NCI-H2227 treated with DMSO at 0.1 percent for 48 hours (cell line): ENCODE data around the gene ARID3B.
"Not testable (repeated sequence)": the region's sequence is repeated elsewhere in the genome, so short reads cannot be mapped to it uniquely, and the experiment has no call there.

ENCODE experiments used
- DNase-seq: peaks from one replicate; lab custom pipeline; 2025; lab: John Stamatoyannopoulos, UW

ARID3B gene

GRCh38 chr15:74621546-74621920 is 80.5 kb downstream of the ARID3B start:
- no peak for DNase-seq

GRCh38 chr15:74621936-74622335 is 80.9 kb downstream of the ARID3B start:
- DNase-seq: no peak

GRCh38 chr15:74622758-74623157 is 81.7 kb downstream of the ARID3B start:
- no peak for DNase-seq

- DNase-seq: no peak
These were observed 83.1 kb downstream of the ARID3B start for GRCh38 chr15:74624020-74624602.

GRCh38 chr15:74625693-74626092 is 84.7 kb downstream of the ARID3B start:
- no peak for DNase-seq

GRCh38 chr15:74626336-74626735 is 85.3 kb downstream of the ARID3B start:
- DNase-seq: no peak

GRCh38 chr15:74626752-74627692 is 86.0 kb downstream of the ARID3B start:
- no peak for DNase-seq

GRCh38 chr15:74627766-74628165 is 86.7 kb downstream of the ARID3B start:
- no peak for DNase-seq

- no peak for DNase-seq
These were observed 87.2 kb downstream of the ARID3B start for GRCh38 chr15:74628199-74628598.

- DNase-seq: no peak
These were observed 87.9 kb downstream of the ARID3B start for GRCh38 chr15:74628949-74629348.

GRCh38 chr15:74629696-74630095 is 88.7 kb downstream of the ARID3B start:
- DNase-seq: not testable (repeated sequence)

- DNase-seq: no peak
These were observed 89.5 kb downstream of the ARID3B start for GRCh38 chr15:74630284-74631086.

GRCh38 chr15:74631087-74631385 is 90.0 kb downstream of the ARID3B start:
- DNase-seq: no peak

- DNase-seq: no peak
These were observed 90.4 kb downstream of the ARID3B start for GRCh38 chr15:74631408-74631807.

- no peak for DNase-seq
These were observed 91.0 kb downstream of the ARID3B start for GRCh38 chr15:74631935-74632560.

GRCh38 chr15:74632601-74633000 is 91.6 kb downstream of the ARID3B start:
- DNase-seq: no peak

GRCh38 chr15:74633781-74634180 is 92.8 kb downstream of the ARID3B start:
- no peak for DNase-seq

- DNase-seq: peak; percentile 26
These were observed 94.2 kb downstream of the ARID3B start for GRCh38 chr15:74635228-74635627.

GRCh38 chr15:74636984-74637383 is 96.0 kb downstream of the ARID3B start:
- no peak for DNase-seq

GRCh38 chr15:74641151-74641550 is 100.1 kb downstream of the ARID3B start:
- DNase-seq: no peak

- no peak for DNase-seq
These were observed 101.3 kb downstream of the ARID3B start for GRCh38 chr15:74642348-74642733.
